Right lobe of liver (tissue), 4 donors: ENCODE measurements around the gene IRF9.

Experiments used
- POLR2A ChIP-seq: fragments of 450-650 bp; IDR thresholded peaks from one replicate; pipeline ENCODE4 v1.6.1; 2017; ENCODE audit warnings: antibody characterized with exemption, mild to moderate bottlenecking
- TF ChIP-seq, protein P1 (sequence below), 4 donors: fragments of 200-600 bp in 3 of 4; fragments of 450-650 bp in 1 of 4; IDR thresholded peaks; one replicate each; pipeline versions ENCODE4 v1.5.1 to v1.8.0; 2016 to 2022; ENCODE audit warnings: antibody characterized with exemption in 4 of 4, mild to moderate bottlenecking in 2 of 4
- donor health status: DM: no; HTN: no; CAD: no.
- donor health status: DM: no; HTN: no; CAD: no.
- donor health status: DM: no; HTN: yes; CAD: no.

DNA sequence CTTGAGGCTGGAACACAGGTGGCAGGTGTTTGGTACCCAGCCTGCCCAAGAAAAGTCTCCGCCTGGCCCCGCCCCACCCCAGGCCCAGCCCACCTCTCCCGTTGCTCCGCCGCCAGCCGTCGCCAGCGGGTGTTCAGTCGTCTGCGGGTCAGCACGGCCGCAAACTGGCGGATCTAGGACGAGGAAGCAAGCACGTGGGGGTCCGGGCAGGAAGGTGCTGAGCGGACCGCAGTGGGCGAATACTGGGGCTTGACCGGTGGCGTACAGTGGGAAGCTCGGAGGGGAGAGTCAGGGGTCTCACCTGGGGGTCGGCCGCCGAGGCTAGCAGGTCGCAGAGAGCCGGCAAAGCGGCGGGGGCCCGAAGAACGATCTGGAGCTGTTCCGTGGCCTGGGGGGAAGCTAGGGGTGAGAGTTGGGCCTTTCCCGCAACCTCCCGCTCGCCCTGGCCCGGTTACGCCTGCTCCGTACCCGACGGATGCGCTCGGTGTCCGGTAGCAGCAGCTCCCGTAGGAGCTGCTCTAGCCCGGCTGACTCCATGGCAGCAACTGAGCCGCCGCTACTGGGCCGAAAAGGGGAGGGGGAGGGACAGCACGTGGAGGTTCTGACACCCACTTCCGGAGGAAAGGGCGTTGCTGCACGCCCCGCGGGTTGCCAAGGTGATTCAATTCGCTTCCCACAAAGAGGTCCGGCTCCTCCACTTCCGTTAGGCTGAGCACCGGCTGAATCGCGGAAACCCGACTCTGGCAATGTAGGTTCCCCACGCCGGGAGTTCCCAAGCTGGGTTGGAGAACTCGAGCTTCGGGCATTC, 27.4 kb downstream of the IRF9 start, which contains the start of gene IPO4:
- TF ChIP-seq POLR2A, result peak; percentile 82
- TF ChIP-seq, protein P1, sequence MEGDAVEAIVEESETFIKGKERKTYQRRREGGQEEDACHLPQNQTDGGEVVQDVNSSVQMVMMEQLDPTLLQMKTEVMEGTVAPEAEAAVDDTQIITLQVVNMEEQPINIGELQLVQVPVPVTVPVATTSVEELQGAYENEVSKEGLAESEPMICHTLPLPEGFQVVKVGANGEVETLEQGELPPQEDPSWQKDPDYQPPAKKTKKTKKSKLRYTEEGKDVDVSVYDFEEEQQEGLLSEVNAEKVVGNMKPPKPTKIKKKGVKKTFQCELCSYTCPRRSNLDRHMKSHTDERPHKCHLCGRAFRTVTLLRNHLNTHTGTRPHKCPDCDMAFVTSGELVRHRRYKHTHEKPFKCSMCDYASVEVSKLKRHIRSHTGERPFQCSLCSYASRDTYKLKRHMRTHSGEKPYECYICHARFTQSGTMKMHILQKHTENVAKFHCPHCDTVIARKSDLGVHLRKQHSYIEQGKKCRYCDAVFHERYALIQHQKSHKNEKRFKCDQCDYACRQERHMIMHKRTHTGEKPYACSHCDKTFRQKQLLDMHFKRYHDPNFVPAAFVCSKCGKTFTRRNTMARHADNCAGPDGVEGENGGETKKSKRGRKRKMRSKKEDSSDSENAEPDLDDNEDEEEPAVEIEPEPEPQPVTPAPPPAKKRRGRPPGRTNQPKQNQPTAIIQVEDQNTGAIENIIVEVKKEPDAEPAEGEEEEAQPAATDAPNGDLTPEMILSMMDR (IDR thresholded peaks at IDR 0.05), result no peak
